Measurements from ENCODE around the gene OR10D3. TPM values are rescaled to one million over a fixed set of nuclear protein-coding genes. Genes with fewer than 3 reads are reported as not detected.
"Not testable (repeated sequence)": the region's sequence is repeated elsewhere in the genome, so short reads cannot be mapped to it uniquely, and the experiment has no call there.

OR10D3 gene
- total and polyA plus RNA-seq, 2 of the 13 experiments (the other 11 are each of a cell fraction or from before 2014, with no cell fraction given), result not detected

- H3K27me3 ChIP-seq (ENCODE audit: control insufficient read depth in 1 of 2, insufficient read depth in 2 of 2, low read length in 2 of 2); H3K36me3 ChIP-seq (replicated peaks in 1 of 2; ENCODE audit: control insufficient read depth in 1 of 2, insufficient read depth in 2 of 2, low read length in 2 of 2); H3K4me3 ChIP-seq (replicated peaks in 1 of 3; ENCODE audit: insufficient read depth in 1 of 3, low read depth in 2 of 3, low read length in 3 of 3); DNase-seq (ENCODE audit: low spot score); H3K27ac ChIP-seq (ENCODE audit: extremely low read length, insufficient read depth, low read length); POLR2A ChIA-PET; H3K9me3 ChIP-seq (ENCODE audit: low read length); CTCF ChIA-PET (ENCODE audit: low intra/inter-chr PET ratio, low total read pairs); H4K20me1 ChIP-seq (ENCODE audit: insufficient read depth, low read length); intact Hi-C loops (cut with micrococcal nuclease; ENCODE audit: unreplicated experiment); H3K9ac ChIP-seq (ENCODE audit: insufficient read depth, low read depth, low read length); H3K4me1 ChIP-seq (ENCODE audit: insufficient read depth, low read length); in situ Hi-C loops (cut with HindIII; ENCODE audit: extremely low pct_ligation_motif_present, low pct_unique_long_range_greater_than_20kb); ATAC-seq; FAIRE-seq; H2AFZ ChIP-seq (ENCODE audit: low read length); BruUV-seq (replicated peaks); H3K79me2 ChIP-seq (ENCODE audit: insufficient read depth, low read length); H3K4me2 ChIP-seq (ENCODE audit: low read depth, low read length): not testable (repeated sequence)
- no CpG with 5 or more reads among the region's 12 CpGs for WGBS (ENCODE audit: low lambda C conversion rate)
Observed at GRCh38 chr11:124170315-124170714, 12.8 kb upstream of the OR10D3 start.

GRCh38 chr11:124170801-124171586 lies 12.2 kb upstream of the OR10D3 start:
- no peak overlapping the region for H3K4me2 ChIP-seq (ENCODE audit: low read depth, low read length)
- no peaks in the 10 kb centered on the region for H4K20me1 ChIP-seq (ENCODE audit: insufficient read depth, low read length)
- H3K4me1 ChIP-seq (ENCODE audit: insufficient read depth, low read length), result no peaks in the 10 kb centered on the region
- in situ Hi-C loops (cut with HindIII; ENCODE audit: extremely low pct_ligation_motif_present, low pct_unique_long_range_greater_than_20kb) (no loop called here), intact Hi-C loops (cut with micrococcal nuclease; ENCODE audit: unreplicated experiment) (no loop called here)
- no peaks in the 10 kb centered on the region for H3K36me3 ChIP-seq (replicated peaks in 1 of 2; ENCODE audit: control insufficient read depth in 1 of 2, insufficient read depth in 2 of 2, low read length in 2 of 2)
- TF ChIP-seq ZNF570 (CRISPR knock-in tag; IDR thresholded peaks at IDR 0.05; ENCODE audit: borderline replicate concordance) (no peak), FOXA1 (IDR thresholded peaks at IDR 0.05) (no peak), FOXA1 (CRISPR knock-in tag; IDR thresholded peaks at IDR 0.05) (no peak), ZNF354B (CRISPR knock-in tag; IDR thresholded peaks at IDR 0.05) (no peak), JUND (CRISPR knock-in tag; IDR thresholded peaks at IDR 0.05) (no peak), ZFX (CRISPR knock-in tag; IDR thresholded peaks at IDR 0.05; ENCODE audit: low read depth) (no peak), ZNF160 (CRISPR knock-in tag; IDR thresholded peaks at IDR 0.05) (no peak), ZFP36L2 (CRISPR knock-in tag; IDR thresholded peaks at IDR 0.05) (no peak), GRHL1 (CRISPR knock-in tag; conservative IDR thresholded peaks at IDR 0.05) (no peak), ZNF251 (CRISPR knock-in tag; IDR thresholded peaks at IDR 0.05) (no peak), ATF7-NPFF (CRISPR knock-in tag; IDR thresholded peaks at IDR 0.05; ENCODE audit: low read depth) (no peak), ZBTB37 (CRISPR knock-in tag; IDR thresholded peaks at IDR 0.05) (no peak)
- BruUV-seq (replicated peaks), result no TSS peak
- H3K9me3 ChIP-seq (ENCODE audit: low read length), result no peaks in the 10 kb centered on the region
- ATAC-seq (no peak), DNase-seq (ENCODE audit: low spot score) (no peak), FAIRE-seq (no peak)
- H3K4me3 ChIP-seq (replicated peaks in 1 of 3; ENCODE audit: insufficient read depth in 1 of 3, low read depth in 2 of 3, low read length in 3 of 3), result no peak overlapping the region
- H3K79me2 ChIP-seq (ENCODE audit: insufficient read depth, low read length), result no peaks in the 10 kb centered on the region
- no peak overlapping the region for H3K9ac ChIP-seq (ENCODE audit: insufficient read depth, low read depth, low read length)
- 72% methylated on average over 28 of the region's 40 CpGs for WGBS (ENCODE audit: low lambda C conversion rate)
- no peak overlapping the region for H2AFZ ChIP-seq (ENCODE audit: low read length)
- POLR2A ChIA-PET, result no interaction called here
- H3K27me3 ChIP-seq (ENCODE audit: control insufficient read depth in 1 of 2, insufficient read depth in 2 of 2, low read length in 2 of 2), result no peaks in the 10 kb centered on the region
- CTCF ChIA-PET (ENCODE audit: low intra/inter-chr PET ratio, low total read pairs), result no interaction called here
- no peak overlapping the region for H3K27ac ChIP-seq (ENCODE audit: extremely low read length, insufficient read depth, low read length)

Measured in HepG2 (cell line).